Keratinocyte (primary cell): ENCODE results near the gene RTCA. TPM values are rescaled to one million over a fixed set of nuclear protein-coding genes. Genes with fewer than 3 reads are reported as not detected.

Source experiments
- DNase-seq: peaks from one replicate; pipeline ENCODE4 v3.0.0-alpha.2; 2011; ENCODE audit warnings: low read depth, missing footprints, low spot score
- FAIRE-seq: peaks from 2 replicates; lab custom pipeline; 2011; peaks lifted over from hg19 to GRCh38; lab: Jason Lieb, UNC
- H2AFZ ChIP-seq: 2 replicates; pipeline ENCODE4 v1.6.0; 2012; ENCODE audit warnings: low read length, control low read depth, inconsistent platforms; ENCODE audit not compliant: control insufficient read depth
- H3K27ac ChIP-seq: 2 replicates; pipeline ENCODE4 v1.5.1; 2011; ENCODE audit warnings: low read length; ENCODE audit not compliant: control insufficient read depth, insufficient read depth
- H3K27me3 ChIP-seq: 3 replicates; pipeline ENCODE4 v1.6.0; 2011; ENCODE audit warnings: low read length; ENCODE audit not compliant: control insufficient read depth, insufficient read depth; ENCODE audit errors: extremely low read depth
- H3K36me3 ChIP-seq, 2 experiments: 2 replicates in 1 of 2; 3 replicates in 1 of 2; pipeline ENCODE4 v1.5.1; 2011; ENCODE audit warnings: low read length in 2 of 2, mild to moderate bottlenecking in 1 of 2; ENCODE audit not compliant: control insufficient read depth in 2 of 2, insufficient read depth in 2 of 2; ENCODE audit errors: extremely low read depth in 1 of 2
- H3K4me1 ChIP-seq: 3 replicates; pipeline ENCODE4 v1.5.1; 2011; ENCODE audit warnings: low read length; ENCODE audit not compliant: control insufficient read depth, insufficient read depth; ENCODE audit errors: extremely low read depth
- H3K4me2 ChIP-seq: 3 replicates; pipeline ENCODE4 v1.6.0; 2011; ENCODE audit warnings: low read depth, low read length; ENCODE audit not compliant: control insufficient read depth, insufficient read depth; ENCODE audit errors: extremely low read depth
- H3K4me3 ChIP-seq, 3 experiments: fragments of 200-600 bp in 1 of 3; sonication (generic) in 1 of 3; 2 replicates in 2 of 3; 3 replicates in 1 of 3; pipeline ENCODE4 v1.5.1; 2011 to 2016; ENCODE audit warnings: low read length in 3 of 3, mild to moderate bottlenecking in 3 of 3, control low read depth in 2 of 3, inconsistent platforms in 1 of 3, low read depth in 1 of 3, mixed read lengths in 1 of 3, mixed run types in 1 of 3, moderate library complexity in 1 of 3; ENCODE audit not compliant: control insufficient read depth in 2 of 3, insufficient read depth in 2 of 3; ENCODE audit errors: extremely low read depth in 1 of 3
- H3K79me2 ChIP-seq: 2 replicates; pipeline ENCODE4 v1.6.0; 2012; ENCODE audit warnings: low read length; ENCODE audit not compliant: control insufficient read depth, insufficient read depth
- H3K9ac ChIP-seq: 3 replicates; pipeline ENCODE4 v1.6.0; 2011; ENCODE audit warnings: low read length; ENCODE audit not compliant: control insufficient read depth, insufficient read depth; ENCODE audit errors: extremely low read depth
- H3K9me1 ChIP-seq: 3 replicates; pipeline ENCODE4 v1.6.0; 2011; ENCODE audit warnings: low read length; ENCODE audit not compliant: control insufficient read depth, insufficient read depth; ENCODE audit errors: extremely low read depth
- H3K9me3 ChIP-seq: 2 replicates; pipeline ENCODE4 v1.5.1; 2012; ENCODE audit warnings: low read depth, low read length; ENCODE audit not compliant: control insufficient read depth
- H4K20me1 ChIP-seq: 3 replicates; pipeline ENCODE4 v1.6.0; 2011; ENCODE audit warnings: low read length; ENCODE audit not compliant: control insufficient read depth, insufficient read depth; ENCODE audit errors: extremely low read depth
- EZH2 ChIP-seq: IDR thresholded peaks from one replicate; pipeline ENCODE4 v1.6.1; 2012; ENCODE audit warnings: inconsistent platforms, mild to moderate bottlenecking, low read length, moderate library complexity
- dilution Hi-C: fragments of 300-500 bp; cut with MboI; formaldehyde crosslinking; loops from one replicate; pipeline ENCODE4 v1.7.0; 2020; ENCODE audit warnings: low sequenced_read_pairs; ENCODE audit not compliant: extremely low pct_ligation_motif_present
- polyA plus RNA-seq, 5 experiments: library from polyadenylated mRNA; depleted of rRNA in 3 of 5; stranded (reverse) in 3 of 5; stranded (forward) in 1 of 5; unstranded in 1 of 5; fragments of >200 nt; gene quantifications; 1 replicate in 1 of 5; 2 replicates in 3 of 5; 3 replicates in 1 of 5; pipeline versions ENCODE4 v1.2.1 to v1.2.3, GENCODE V29; 2011 to 2012; ENCODE audit warnings: missing spikeins in 2 of 5, low read depth in 1 of 5, low replicate concordance in 1 of 5
- TF ChIP-seq, protein P1 (sequence below), 3 experiments: IDR thresholded peaks in 1 of 3; conservative IDR thresholded peaks in 1 of 3; optimal IDR thresholded peaks in 1 of 3; 2 replicates in 2 of 3; 3 replicates in 1 of 3; pipeline versions ENCODE3 to v1.5.1; 2011; ENCODE audit warnings: low read length in 3 of 3, mild to moderate bottlenecking in 3 of 3, moderate library complexity in 2 of 3, control low read depth in 1 of 3, inconsistent platforms in 1 of 3; ENCODE audit not compliant: insufficient read depth in 2 of 3; ENCODE audit errors: extremely low read depth in 1 of 3

RTCA gene
- polyA plus RNA-seq, 1 donor (not counting 4 experiments of a cell fraction or from before 2014, with no cell fraction given) = 52.0 TPM

DNA sequence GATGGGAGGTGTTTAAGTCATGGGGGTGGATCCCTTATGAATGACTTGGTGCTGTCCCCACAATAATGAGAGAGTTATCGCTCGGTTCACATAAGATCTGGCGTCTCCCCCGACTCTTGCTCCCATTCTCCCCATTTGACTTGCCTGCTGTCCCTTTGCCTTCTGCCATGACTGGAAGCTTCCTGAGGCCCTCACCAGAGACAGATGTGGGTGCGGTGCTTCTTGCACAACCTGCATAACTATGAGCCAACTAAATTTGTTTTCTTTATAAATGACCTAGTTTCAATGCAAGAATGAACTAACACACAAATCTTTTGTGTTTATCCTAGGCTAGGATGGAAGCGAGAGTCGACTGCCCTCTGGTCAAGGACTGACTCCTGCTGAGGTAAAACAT is 55.1 kb downstream of the RTCA start:
- no peaks in the 10 kb centered on the region for H3K9me3 ChIP-seq
- dilution Hi-C loops = no loop called here
- no peak for TF ChIP-seq EZH2
- TF ChIP-seq, protein P1, sequence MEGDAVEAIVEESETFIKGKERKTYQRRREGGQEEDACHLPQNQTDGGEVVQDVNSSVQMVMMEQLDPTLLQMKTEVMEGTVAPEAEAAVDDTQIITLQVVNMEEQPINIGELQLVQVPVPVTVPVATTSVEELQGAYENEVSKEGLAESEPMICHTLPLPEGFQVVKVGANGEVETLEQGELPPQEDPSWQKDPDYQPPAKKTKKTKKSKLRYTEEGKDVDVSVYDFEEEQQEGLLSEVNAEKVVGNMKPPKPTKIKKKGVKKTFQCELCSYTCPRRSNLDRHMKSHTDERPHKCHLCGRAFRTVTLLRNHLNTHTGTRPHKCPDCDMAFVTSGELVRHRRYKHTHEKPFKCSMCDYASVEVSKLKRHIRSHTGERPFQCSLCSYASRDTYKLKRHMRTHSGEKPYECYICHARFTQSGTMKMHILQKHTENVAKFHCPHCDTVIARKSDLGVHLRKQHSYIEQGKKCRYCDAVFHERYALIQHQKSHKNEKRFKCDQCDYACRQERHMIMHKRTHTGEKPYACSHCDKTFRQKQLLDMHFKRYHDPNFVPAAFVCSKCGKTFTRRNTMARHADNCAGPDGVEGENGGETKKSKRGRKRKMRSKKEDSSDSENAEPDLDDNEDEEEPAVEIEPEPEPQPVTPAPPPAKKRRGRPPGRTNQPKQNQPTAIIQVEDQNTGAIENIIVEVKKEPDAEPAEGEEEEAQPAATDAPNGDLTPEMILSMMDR (optimal IDR thresholded peaks at IDR 0.05 in 1 of 3, IDR thresholded peaks at IDR 0.05 in 1 of 3, conservative IDR thresholded peaks at IDR 0.05 in 1 of 3; ENCODE audit: extremely low read depth in 1 of 3, insufficient read depth in 2 of 3, low read length in 3 of 3) = no peak
- FAIRE-seq (no peak), DNase-seq (no peak)
- no peak overlapping the region for H3K9ac ChIP-seq
- no peaks in the 10 kb centered on the region for H3K4me1 ChIP-seq
- H3K79me2 ChIP-seq = no peaks in the 10 kb centered on the region
- no peaks in the 10 kb centered on the region for H3K36me3 ChIP-seq
- no peaks in the 10 kb centered on the region for H3K9me1 ChIP-seq
- H2AFZ ChIP-seq = no peak overlapping the region
- no peaks in the 10 kb centered on the region for H3K27me3 ChIP-seq
- no peak overlapping the region for H3K27ac ChIP-seq
- H3K4me2 ChIP-seq = no peak overlapping the region
- no peak overlapping the region for H3K4me3 ChIP-seq
- H4K20me1 ChIP-seq = no peaks in the 10 kb centered on the region

DNA sequence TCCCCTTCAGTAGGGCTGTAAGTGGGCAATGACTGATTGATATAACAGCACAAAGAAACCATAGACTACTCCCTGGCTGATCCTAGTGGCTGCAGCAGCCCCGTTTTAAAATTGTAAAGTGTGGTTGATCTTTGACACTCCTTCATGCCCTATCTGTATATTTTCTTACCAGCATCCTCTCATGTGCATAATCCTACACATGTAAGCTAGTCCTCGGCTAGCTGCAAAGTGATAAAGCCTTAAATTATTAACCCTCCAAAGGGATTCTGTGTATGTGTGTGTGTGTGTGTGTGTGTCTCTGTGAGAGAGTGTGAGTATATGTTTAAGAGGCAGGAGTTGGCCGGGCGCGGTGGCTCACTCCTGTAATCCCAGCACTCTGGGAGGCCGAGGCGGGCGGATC is 55.5 kb downstream of the RTCA start:
- Histone ChIP-seq H3K4me3 (no peak overlapping the region), H3K27ac (no peak overlapping the region), H4K20me1 (no peaks in the 10 kb centered on the region), H3K9me3 (no peaks in the 10 kb centered on the region), H3K4me2 (no peak overlapping the region), H3K27me3 (no peaks in the 10 kb centered on the region), H3K79me2 (no peaks in the 10 kb centered on the region), H3K4me1 (no peaks in the 10 kb centered on the region), H2AFZ (no peak overlapping the region), H3K36me3 (no peaks in the 10 kb centered on the region), H3K9me1 (no peaks in the 10 kb centered on the region), H3K9ac (no peak overlapping the region)
- dilution Hi-C loops = no loop called here
- FAIRE-seq (no peak), DNase-seq (no peak)
- no peak for TF ChIP-seq EZH2
- TF ChIP-seq, protein P1 (optimal IDR thresholded peaks at IDR 0.05 in 1 of 3, IDR thresholded peaks at IDR 0.05 in 1 of 3, conservative IDR thresholded peaks at IDR 0.05 in 1 of 3; ENCODE audit: extremely low read depth in 1 of 3, insufficient read depth in 2 of 3, low read length in 3 of 3) = no peak
